ENCODE data around the gene USP50. TPM values are rescaled to one million over a fixed set of nuclear protein-coding genes. Genes with fewer than 3 reads are reported as not detected.

USP50 gene
- not detected for total RNA-seq

GRCh38 chr15:50546566-50546965 lies at the start of gene USP50:
Gene USP50, minus strand, starts transcription at chr15:50546666. Its CDS starts 141 bp downstream, at chr15:50546525.
- intact Hi-C loops (cut with DNase I), result no loop called here
- no peaks in the 10 kb centered on the region for H3K36me3 ChIP-seq
- H3K27me3 ChIP-seq, result no peaks in the 10 kb centered on the region
- no peaks in the 10 kb centered on the region for H3K4me1 ChIP-seq
- no peak within 1 kb of the TSS for H3K9ac ChIP-seq (ENCODE audit: low read depth in 2 of 2, low read length in 2 of 2)
- H3K4me3 ChIP-seq, result no peak within 1 kb of the TSS
- no peak for TF ChIP-seq CTCF (IDR thresholded peaks at IDR 0.05)
- H3K27ac ChIP-seq, result no peak within 1 kb of the TSS
- DNase-seq, result no peak
- H3K9me3 ChIP-seq, result no peaks in the 10 kb centered on the region

- Histone ChIP-seq H3K27me3 (no peaks in the 10 kb centered on the region), H3K36me3 (peaks cover 21% of the 10 kb centered on the region), H3K9me3 (no peaks in the 10 kb centered on the region), H3K9ac (ENCODE audit: low read depth in 2 of 2, low read length in 2 of 2) (no peak overlapping the region), H3K4me1 (no peaks in the 10 kb centered on the region), H3K4me3 (no peak overlapping the region), H3K27ac (no peak overlapping the region)
- intact Hi-C loops (cut with DNase I), result loop anchor here (10.0 kb wide), 1 partner anchor 50 kb away; no protein-coding TSS in a partner anchor
- TF ChIP-seq CTCF (IDR thresholded peaks at IDR 0.05), result no peak
- DNase-seq, result no peak
Observed at GRCh38 chr15:50594311-50594710, 47.8 kb upstream of the USP50 start.

- intact Hi-C loops (cut with DNase I), result loop anchor here (10.0 kb wide), 1 partner anchor 51 kb away; no protein-coding TSS in a partner anchor
- Histone ChIP-seq H3K4me1 (no peaks in the 10 kb centered on the region), H3K36me3 (peaks cover 20% of the 10 kb centered on the region), H3K27me3 (no peaks in the 10 kb centered on the region), H3K4me3 (no peak overlapping the region), H3K9ac (ENCODE audit: low read depth in 2 of 2, low read length in 2 of 2) (no peak overlapping the region), H3K9me3 (no peaks in the 10 kb centered on the region), H3K27ac (no peak overlapping the region)
- TF ChIP-seq CTCF (IDR thresholded peaks at IDR 0.05), result no peak
- no peak for DNase-seq
Observed at GRCh38 chr15:50593761-50594160, 47.3 kb upstream of the USP50 start.

- Histone ChIP-seq H3K9me3 (no peaks in the 10 kb centered on the region), H3K27ac (no peak overlapping the region), H3K4me3 (no peak overlapping the region), H3K9ac (ENCODE audit: low read depth in 2 of 2, low read length in 2 of 2) (no peak overlapping the region), H3K4me1 (no peaks in the 10 kb centered on the region), H3K27me3 (no peaks in the 10 kb centered on the region), H3K36me3 (peaks cover 17% of the 10 kb centered on the region)
- DNase-seq, result no peak
- intact Hi-C loops (cut with DNase I), result loop anchor here (10.0 kb wide), 1 partner anchor 55 kb away; no protein-coding TSS in a partner anchor
- TF ChIP-seq CTCF (IDR thresholded peaks at IDR 0.05), result no peak
Observed at GRCh38 chr15:50590288-50590687, 43.8 kb upstream of the USP50 start.

- intact Hi-C loops (cut with DNase I), result no loop called here
Observed at GRCh38 chr15:50577492-50577891, 31.0 kb upstream of the USP50 start.

More at GRCh38 chr15:50577492-50577891, 31.0 kb upstream of the USP50 start:
- Histone ChIP-seq H3K9ac (ENCODE audit: low read depth in 2 of 2, low read length in 2 of 2) (no peak overlapping the region), H3K36me3 (peaks cover 4% of the 10 kb centered on the region), H3K27ac (no peak overlapping the region), H3K4me3 (no peak overlapping the region), H3K27me3 (no peaks in the 10 kb centered on the region), H3K9me3 (no peaks in the 10 kb centered on the region), H3K4me1 (no peaks in the 10 kb centered on the region)
- no peak for TF ChIP-seq CTCF (IDR thresholded peaks at IDR 0.05)
- no peak for DNase-seq
